RKO (cell line): ENCODE data around the gene AP3S2.

Source experiments
- DNase-seq: peaks from one replicate; pipeline ENCODE4 v3.0.0-alpha.2; 2016; ENCODE audit warnings: low spot score

Gene AP3S2

GRCh38 chr15:89814112-89814742, 79.6 kb downstream of the AP3S2 start:
- DNase-seq, result no peak

- DNase-seq, result no peak
Observed at GRCh38 chr15:89813381-89814111, 80.2 kb downstream of the AP3S2 start.

GRCh38 chr15:89812847-89813320, 80.9 kb downstream of the AP3S2 start:
- DNase-seq, result no peak

GRCh38 chr15:89812011-89812846, 81.6 kb downstream of the AP3S2 start:
- no peak for DNase-seq

GRCh38 chr15:89810837-89811236, 83.0 kb downstream of the AP3S2 start:
- DNase-seq, result no peak

GRCh38 chr15:89809787-89810148, 84.0 kb downstream of the AP3S2 start:
- DNase-seq, result no peak

- DNase-seq, result no peak
Observed at GRCh38 chr15:89809093-89809786, 84.6 kb downstream of the AP3S2 start.

- no peak for DNase-seq
Observed at GRCh38 chr15:89808160-89808870, 85.5 kb downstream of the AP3S2 start.

- DNase-seq, result no peak
Observed at GRCh38 chr15:89807689-89808088, 86.1 kb downstream of the AP3S2 start.

- DNase-seq, result no peak
Observed at GRCh38 chr15:89806559-89807550, 86.9 kb downstream of the AP3S2 start.

GRCh38 chr15:89806210-89806558, 87.6 kb downstream of the AP3S2 start:
- no peak for DNase-seq

GRCh38 chr15:89805241-89806209, 88.3 kb downstream of the AP3S2 start:
- DNase-seq, result no peak

- no peak for DNase-seq
Observed at GRCh38 chr15:89803941-89804800, 89.6 kb downstream of the AP3S2 start.

- no peak for DNase-seq
Observed at GRCh38 chr15:89802986-89803824, 90.6 kb downstream of the AP3S2 start.

GRCh38 chr15:89802231-89802928, 91.4 kb downstream of the AP3S2 start:
- no peak for DNase-seq

- DNase-seq, result no peak
Observed at GRCh38 chr15:89801471-89802195, 92.2 kb downstream of the AP3S2 start.
